MM.1S (cell line): ENCODE data around the gene GMFB.

ENCODE experiments used
- DNase-seq: peaks from one replicate; pipeline ENCODE4 v3.0.0-alpha.2; 2015
- H2AFZ ChIP-seq: fragments of 300-600 bp; sonication (generic); 2 replicates; pipeline ENCODE4 v1.6.0; 2016; ENCODE audit warnings: antibody characterized with exemption, low read length
- H3F3A ChIP-seq: fragments of 300-600 bp; sonication (generic); 2 replicates; pipeline ENCODE4 v1.6.1; 2016; ENCODE audit warnings: mild to moderate bottlenecking, antibody characterized with exemption, low read length, moderate library complexity, mixed read lengths; ENCODE audit not compliant: insufficient read depth
- H3K27ac ChIP-seq: fragments of 300-600 bp; sonication (generic); 2 replicates; pipeline ENCODE4 v1.5.1; 2016; ENCODE audit warnings: mild to moderate bottlenecking, low read length
- H3K27me3 ChIP-seq: fragments of 300-600 bp; sonication (generic); replicated peaks from 2 replicates; pipeline ENCODE4 v1.6.0; 2016; ENCODE audit warnings: low read length; ENCODE audit not compliant: insufficient read depth
- H3K36me3 ChIP-seq: fragments of 300-600 bp; sonication (generic); replicated peaks from 2 replicates; pipeline ENCODE4 v1.6.1; 2016; ENCODE audit warnings: mild to moderate bottlenecking, low read length, mixed read lengths; ENCODE audit not compliant: insufficient read depth
- H3K4me1 ChIP-seq: fragments of 300-600 bp; sonication (generic); 2 replicates; pipeline ENCODE4 v1.6.1; 2016; ENCODE audit warnings: low read length, mixed read lengths
- H3K4me2 ChIP-seq: fragments of 300-600 bp; sonication (generic); 2 replicates; pipeline ENCODE4 v1.6.0; 2016; ENCODE audit warnings: low read depth, low read length
- H3K4me3 ChIP-seq: fragments of 300-600 bp; sonication (generic); 2 replicates; pipeline ENCODE4 v1.5.1; 2016; ENCODE audit warnings: low read length, mixed read lengths
- H3K79me2 ChIP-seq: fragments of 300-600 bp; sonication (generic); 2 replicates; pipeline ENCODE4 v1.6.1; 2016; ENCODE audit warnings: mixed run types, low read length, mixed read lengths
- H3K9ac ChIP-seq: fragments of 300-600 bp; sonication (generic); 2 replicates; pipeline ENCODE4 v1.6.1; 2016; ENCODE audit warnings: low read length, mixed read lengths
- H3K9me2 ChIP-seq: fragments of 300-600 bp; sonication (generic); replicated peaks from 2 replicates; pipeline ENCODE4 v1.6.1; 2016; ENCODE audit warnings: mild to moderate bottlenecking, low read length, mixed read lengths; ENCODE audit not compliant: insufficient read depth
- H3K9me3 ChIP-seq: fragments of 300-600 bp; sonication (generic); replicated peaks from 2 replicates; pipeline ENCODE4 v1.6.1; 2016; ENCODE audit warnings: mild to moderate bottlenecking, low read length, mixed read lengths; ENCODE audit not compliant: insufficient read depth
- H4K20me1 ChIP-seq: fragments of 300-600 bp; sonication (generic); 2 replicates; pipeline ENCODE4 v1.6.1; 2016; ENCODE audit warnings: mild to moderate bottlenecking, low read length, moderate library complexity, mixed read lengths; ENCODE audit not compliant: insufficient read depth
- EZH2 ChIP-seq: fragments of 300-600 bp; sonication (generic); optimal IDR thresholded peaks from 2 replicates; pipeline ENCODE3; 2017; ENCODE audit warnings: low read depth, mild to moderate bottlenecking, antibody characterized with exemption, low read length, mixed read lengths
- EZH2phosphoT487 ChIP-seq: fragments of 300-600 bp; sonication (generic); IDR thresholded peaks from 2 replicates; pipeline ENCODE4 v1.6.1; 2018; ENCODE audit warnings: antibody characterized with exemption, low read length
- TF ChIP-seq, protein P1 (sequence below): fragments of 300-600 bp; sonication (generic); IDR thresholded peaks from 2 replicates; pipeline ENCODE4 v1.5.1; 2016; ENCODE audit warnings: antibody characterized with exemption, low read length, mixed read lengths

Gene GMFB

DNA sequence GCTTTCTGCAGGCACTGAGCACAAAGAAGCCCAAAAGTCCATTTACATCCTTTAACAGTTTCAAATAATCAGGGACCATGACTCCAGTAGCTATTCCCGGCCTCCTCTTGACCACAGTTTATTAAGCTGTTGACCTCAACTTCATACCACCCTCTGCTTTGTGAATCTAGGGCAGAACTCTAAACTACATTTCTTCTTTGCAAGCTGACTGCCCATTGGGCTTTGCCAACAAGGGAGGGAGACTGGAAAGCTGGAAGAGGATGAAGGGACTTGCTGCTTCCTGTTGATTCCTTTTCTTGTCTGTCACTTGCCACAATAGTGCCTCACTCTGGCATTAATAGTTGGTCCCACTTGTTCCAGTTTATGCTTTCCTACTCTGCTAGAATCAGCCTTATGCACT lies 23.6 kb upstream of the GMFB start:
- DNase-seq: no peak
- peaks cover 32% of the 10 kb centered on the region for H3K79me2 ChIP-seq

DNA sequence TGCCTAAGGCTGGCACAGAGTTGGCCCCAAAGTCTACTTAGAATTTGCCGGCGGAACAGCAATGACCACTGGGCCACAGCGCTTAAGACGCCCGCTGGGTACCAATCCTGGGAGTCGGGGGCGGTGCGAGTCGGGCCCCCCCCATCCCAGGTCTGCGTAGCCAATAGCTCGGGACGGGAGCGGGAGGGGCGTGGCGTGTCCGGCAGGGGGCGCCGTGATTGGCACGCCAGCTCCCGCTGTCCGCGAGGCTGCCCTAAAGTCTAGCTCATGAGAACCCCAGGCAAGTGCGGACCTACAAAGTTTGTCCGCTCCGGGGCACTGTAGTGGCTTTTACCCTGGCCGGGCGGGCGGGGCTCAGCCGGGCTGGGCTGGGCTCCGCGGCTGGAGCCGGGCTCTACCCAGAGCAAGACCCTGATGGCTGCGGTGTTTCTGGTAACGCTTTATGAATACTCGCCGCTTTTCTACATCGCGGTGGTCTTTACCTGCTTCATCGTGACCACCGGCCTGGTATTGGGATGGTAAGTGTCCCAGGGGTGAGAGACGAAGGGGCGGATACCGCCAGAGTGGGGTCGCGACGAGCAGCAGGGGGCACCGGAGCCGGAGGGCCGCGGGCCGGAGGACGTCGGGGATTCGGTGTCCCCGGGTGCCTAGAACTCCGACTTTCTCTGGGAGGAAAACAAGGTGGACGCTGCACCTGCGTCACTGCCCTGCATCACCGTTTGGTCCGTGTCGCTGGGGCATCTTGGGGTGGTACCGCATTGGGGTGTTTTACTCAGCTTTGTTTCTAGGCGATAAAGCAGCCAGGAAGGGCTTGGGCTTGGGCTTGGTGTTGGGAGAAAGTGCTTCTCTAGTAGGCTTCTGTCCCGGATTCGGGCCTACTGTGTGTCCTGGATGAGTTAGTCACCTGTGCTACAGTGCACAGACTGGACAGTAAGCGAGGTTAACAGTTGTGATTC lies 21.0 kb upstream of the GMFB start, which contains the start of gene CGRRF1:
Gene CGRRF1, plus strand, starts transcription at position 361 of the 956 bp plus-strand sequence. Its CDS starts 54 bp downstream, at position 415.
- Histone ChIP-seq H3K79me2 (peaks cover 20% of the 10 kb centered on the region), H3K9me3 (no peaks in the 10 kb centered on the region), H3K4me3 (peak within 1 kb of the TSS; percentile 82), H3K27ac (peak within 1 kb of the TSS; percentile 34; the same call in 1 of the 2 replicates), H3K36me3 (no peaks in the 10 kb centered on the region), H3K27me3 (no peaks in the 10 kb centered on the region), H3K4me1 (no peaks in the 10 kb centered on the region), H3K4me2 (peak within 1 kb of the TSS; percentile 78), H2AFZ (peak within 1 kb of the TSS; percentile 90), H3K9me2 (no peaks in the 10 kb centered on the region), H3F3A (no peaks in the 10 kb centered on the region), H3K9ac (peak within 1 kb of the TSS; percentile 71), H4K20me1 (no peaks in the 10 kb centered on the region)
- peak; percentile 93 for DNase-seq
- TF ChIP-seq EZH2 (no peak), EZH2phosphoT487 (no peak)
- TF ChIP-seq, protein P1, sequence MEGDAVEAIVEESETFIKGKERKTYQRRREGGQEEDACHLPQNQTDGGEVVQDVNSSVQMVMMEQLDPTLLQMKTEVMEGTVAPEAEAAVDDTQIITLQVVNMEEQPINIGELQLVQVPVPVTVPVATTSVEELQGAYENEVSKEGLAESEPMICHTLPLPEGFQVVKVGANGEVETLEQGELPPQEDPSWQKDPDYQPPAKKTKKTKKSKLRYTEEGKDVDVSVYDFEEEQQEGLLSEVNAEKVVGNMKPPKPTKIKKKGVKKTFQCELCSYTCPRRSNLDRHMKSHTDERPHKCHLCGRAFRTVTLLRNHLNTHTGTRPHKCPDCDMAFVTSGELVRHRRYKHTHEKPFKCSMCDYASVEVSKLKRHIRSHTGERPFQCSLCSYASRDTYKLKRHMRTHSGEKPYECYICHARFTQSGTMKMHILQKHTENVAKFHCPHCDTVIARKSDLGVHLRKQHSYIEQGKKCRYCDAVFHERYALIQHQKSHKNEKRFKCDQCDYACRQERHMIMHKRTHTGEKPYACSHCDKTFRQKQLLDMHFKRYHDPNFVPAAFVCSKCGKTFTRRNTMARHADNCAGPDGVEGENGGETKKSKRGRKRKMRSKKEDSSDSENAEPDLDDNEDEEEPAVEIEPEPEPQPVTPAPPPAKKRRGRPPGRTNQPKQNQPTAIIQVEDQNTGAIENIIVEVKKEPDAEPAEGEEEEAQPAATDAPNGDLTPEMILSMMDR: no peak; the same call in 1 of the 2 replicates

More for the DNA sequence above, 23.6 kb upstream of the GMFB start:
- Histone ChIP-seq H3K9me2 (no peaks in the 10 kb centered on the region), H3K9ac (no peak overlapping the region), H3K4me1 (no peaks in the 10 kb centered on the region), H3K27ac (no peak overlapping the region), H3K36me3 (no peaks in the 10 kb centered on the region), H3K27me3 (no peaks in the 10 kb centered on the region), H3K4me3 (no peak overlapping the region), H2AFZ (no peak overlapping the region), H4K20me1 (no peaks in the 10 kb centered on the region), H3K4me2 (no peak overlapping the region), H3F3A (no peaks in the 10 kb centered on the region), H3K9me3 (no peaks in the 10 kb centered on the region)
- no peak for TF ChIP-seq EZH2phosphoT487
- TF ChIP-seq EZH2: no peak
- TF ChIP-seq, protein P1: no peak

DNA sequence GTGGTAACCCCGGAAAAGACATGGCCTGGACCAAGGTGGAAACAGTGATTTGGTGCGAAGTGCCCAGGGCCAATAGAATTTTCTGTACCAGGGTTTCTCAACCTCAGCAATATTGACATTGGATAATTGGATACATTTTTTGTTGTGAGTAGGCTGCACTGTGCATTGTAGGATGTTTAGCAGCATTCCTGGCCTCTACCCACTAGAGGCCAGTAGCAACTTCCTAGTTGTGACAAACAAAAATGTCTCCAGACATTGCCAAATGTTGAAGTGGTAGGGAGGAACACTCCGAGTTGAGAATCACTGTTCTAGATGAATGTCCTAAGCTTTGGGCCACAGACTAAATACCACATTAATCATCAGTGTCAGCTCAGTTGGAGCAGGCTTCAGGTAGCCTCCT lies 14.7 kb upstream of the GMFB start:
- H3K9me2 ChIP-seq: no peaks in the 10 kb centered on the region
- no peaks in the 10 kb centered on the region for H3K9me3 ChIP-seq
- H4K20me1 ChIP-seq: no peaks in the 10 kb centered on the region
- no peaks in the 10 kb centered on the region for H3K27me3 ChIP-seq
- no peaks in the 10 kb centered on the region for H3K4me1 ChIP-seq
- H3K79me2 ChIP-seq: no peaks in the 10 kb centered on the region
- peak; percentile 33 for DNase-seq
- TF ChIP-seq EZH2: no peak
- TF ChIP-seq, protein P1: peak; percentile 42
- H3K4me2 ChIP-seq: no peak overlapping the region
- H3K4me3 ChIP-seq: no peak overlapping the region
- no peaks in the 10 kb centered on the region for H3F3A ChIP-seq
- H3K27ac ChIP-seq: no peak overlapping the region
- H2AFZ ChIP-seq: peak overlapping the region; percentile 53; the same call in 1 of the 2 replicates
- H3K9ac ChIP-seq: no peak overlapping the region
- no peaks in the 10 kb centered on the region for H3K36me3 ChIP-seq
